HG02884 (cell line): ENCODE measurements around the gene GTPBP1.

Source experiments
- ATAC-seq: cut with Tn5 transposase; IDR thresholded peaks from one replicate; pipeline ENCODE4 v1.9.1; 2021; ENCODE audit warnings: mild to moderate bottlenecking, moderate library complexity; ENCODE audit not compliant: unreplicated experiment

The GTPBP1 gene

GRCh38 chr22:38700789-38701628, 4.7 kb upstream of the GTPBP1 start, which contains the start of gene JOSD1:
Gene JOSD1, minus strand, starts transcription at chr22:38700943. Its CDS starts 956 bp downstream, at chr22:38699987.
- peak; percentile 27 for ATAC-seq

GRCh38 chr22:38704654-38705234, 1.0 kb upstream of the GTPBP1 start:
- ATAC-seq, result no peak

- ATAC-seq, result no peak
Measured at GRCh38 chr22:38706101-38706900, 557 bp downstream of the GTPBP1 start.

GRCh38 chr22:38706901-38707195, 1.1 kb downstream of the GTPBP1 start:
- no peak for ATAC-seq

GRCh38 chr22:38707346-38707745, 1.6 kb downstream of the GTPBP1 start:
- ATAC-seq, result no peak

GRCh38 chr22:38707984-38708383, 2.2 kb downstream of the GTPBP1 start:
- ATAC-seq, result no peak

- ATAC-seq, result no peak
Measured at GRCh38 chr22:38709306-38709705, 3.6 kb downstream of the GTPBP1 start.

- no peak for ATAC-seq
Measured at GRCh38 chr22:38710351-38710750, 4.6 kb downstream of the GTPBP1 start.

- no peak for ATAC-seq
Measured at GRCh38 chr22:38710866-38711265, 5.1 kb downstream of the GTPBP1 start.

- no peak for ATAC-seq
Measured at GRCh38 chr22:38712486-38713207, 6.9 kb downstream of the GTPBP1 start.

- ATAC-seq, result no peak
Measured at GRCh38 chr22:38713921-38714320, 8.2 kb downstream of the GTPBP1 start.

GRCh38 chr22:38715176-38715764, 9.5 kb downstream of the GTPBP1 start:
- no peak for ATAC-seq

- ATAC-seq, result no peak
Measured at GRCh38 chr22:38715852-38716251, 10.1 kb downstream of the GTPBP1 start.

- ATAC-seq, result no peak
Measured at GRCh38 chr22:38716271-38716670, 10.5 kb downstream of the GTPBP1 start.

GRCh38 chr22:38716826-38717225, 11.1 kb downstream of the GTPBP1 start:
- ATAC-seq, result no peak

- no peak for ATAC-seq
Measured at GRCh38 chr22:38717244-38717643, 11.5 kb downstream of the GTPBP1 start.

- ATAC-seq, result no peak
Measured at GRCh38 chr22:38718414-38718813, 12.7 kb downstream of the GTPBP1 start.

- ATAC-seq, result no peak
Measured at GRCh38 chr22:38719196-38719595, 13.5 kb downstream of the GTPBP1 start.

GRCh38 chr22:38720350-38720749, 14.6 kb downstream of the GTPBP1 start:
- ATAC-seq, result no peak

GRCh38 chr22:38721551-38721950, 15.8 kb downstream of the GTPBP1 start:
- ATAC-seq, result no peak

GRCh38 chr22:38724176-38724575, 18.4 kb downstream of the GTPBP1 start:
- no peak for ATAC-seq
